H1 (cell line): ENCODE measurements around the gene GDF15. TPM values are rescaled to one million over a fixed set of nuclear protein-coding genes. Genes with fewer than 3 reads are reported as not detected.

Source experiments
- CHD1 ChIP-seq: IDR thresholded peaks from 2 replicates; pipeline ENCODE4 v1.6.1; 2012; ENCODE audit warnings: low read depth, low read length, improper control_type of control experiment
- CREB1 ChIP-seq: IDR thresholded peaks from 2 replicates; pipeline ENCODE4 v1.6.1; 2012; ENCODE audit warnings: inconsistent platforms
- NANOG ChIP-seq: IDR thresholded peaks from 2 replicates; pipeline ENCODE4 v1.6.1; 2011; ENCODE audit warnings: low read length, low read depth, mild to moderate bottlenecking, inconsistent platforms; ENCODE audit not compliant: insufficient read depth, poor library complexity, severe bottlenecking
- NRF1 ChIP-seq: IDR thresholded peaks from 2 replicates; pipeline ENCODE4 v1.6.1; 2011; ENCODE audit warnings: mild to moderate bottlenecking, low read depth, low read length, improper control_type of control experiment
- SAP30 ChIP-seq: fragments of 300-600 bp; sonication (generic); IDR thresholded peaks from 2 replicates; pipeline ENCODE4 v1.7.1; 2012; ENCODE audit warnings: low read length, moderate library complexity, mild to moderate bottlenecking, inconsistent platforms; ENCODE audit not compliant: insufficient read depth, insufficient replicate concordance
- polyA plus RNA-seq, 7 experiments: library from polyadenylated mRNA; depleted of rRNA in 3 of 7; stranded (reverse) in 5 of 7; unstranded in 2 of 7; fragments of >200 nt in 5 of 7; fragments of 200-250 nt in 2 of 7; gene quantifications; 1 replicate in 5 of 7; 2 replicates in 1 of 7; 4 replicates in 1 of 7; pipeline versions ENCODE4 v1.2.1 to v1.2.3, GENCODE V29; 2011 to 2013; ENCODE audit warnings: missing spikeins in 2 of 7, mixed read lengths in 2 of 7
- total RNA-seq: library from RNA; stranded (reverse); fragmentation: NEBNext Ultra II Directional; extraction: Animal tissue kit (Norgen Biotek cat#: 25700); gene quantifications from 2 replicates; pipeline ENCODE4 v1.2.1, GENCODE V29; 2021

GDF15 gene
- total and polyA plus RNA-seq, 2 of the 8 experiments (the other 6 are each of a cell fraction or from before 2014, with no cell fraction given), result 4.1 to 8.5 TPM

GRCh38 chr19:18435842-18436670 is 50.1 kb downstream of the GDF15 start (continued):
- TF ChIP-seq NANOG (no peak), CHD1 (no peak), SAP30 (no peak), CREB1 (no peak), NRF1 (no peak)
- TF ChIP-seq, all 59 proteins: peak for 0
